ENCODE measurements around the gene IGSF22.

DNA sequence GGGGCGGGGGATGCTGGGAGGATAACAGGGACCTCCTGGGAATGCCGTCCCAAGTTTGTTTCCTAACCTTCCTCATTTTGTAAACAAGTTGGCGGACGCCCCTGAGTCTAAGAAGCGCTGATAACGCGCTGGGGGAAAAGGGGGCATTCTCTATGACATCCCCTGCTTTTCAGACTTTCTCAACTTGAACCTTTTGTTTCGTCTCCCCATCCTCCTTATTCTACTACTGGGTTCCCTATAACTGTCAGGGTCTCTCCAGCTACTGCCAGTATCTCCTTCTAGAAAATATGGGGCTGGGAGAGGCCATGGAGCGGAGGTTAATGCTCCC is 26.8 kb downstream of the IGSF22 start:
- TF ChIP-seq ZBTB33 (IDR thresholded peaks at IDR 0.05; ENCODE audit: extremely low read depth, insufficient replicate concordance, low read length) (no peak), ATF3 (IDR thresholded peaks at IDR 0.05) (no peak), CTCF (IDR thresholded peaks at IDR 0.05 in 2 of 3, conservative IDR thresholded peaks at IDR 0.05 in 1 of 3; ENCODE audit: borderline replicate concordance in 1 of 3, insufficient read depth in 1 of 3, low read depth in 2 of 3, low read length in 2 of 3) (no peak), JUND (IDR thresholded peaks at IDR 0.05) (no peak), POLR2A (IDR thresholded peaks at IDR 0.05; ENCODE audit: borderline replicate concordance, extremely low read depth, insufficient read depth, insufficient read length) (no peak), YY1 (IDR thresholded peaks at IDR 0.05; ENCODE audit: extremely low read depth, insufficient replicate concordance, low read depth, low read length) (no peak), SRF (IDR thresholded peaks at IDR 0.05; ENCODE audit: low read depth) (no peak)
- TF ChIP-seq, protein P1, sequence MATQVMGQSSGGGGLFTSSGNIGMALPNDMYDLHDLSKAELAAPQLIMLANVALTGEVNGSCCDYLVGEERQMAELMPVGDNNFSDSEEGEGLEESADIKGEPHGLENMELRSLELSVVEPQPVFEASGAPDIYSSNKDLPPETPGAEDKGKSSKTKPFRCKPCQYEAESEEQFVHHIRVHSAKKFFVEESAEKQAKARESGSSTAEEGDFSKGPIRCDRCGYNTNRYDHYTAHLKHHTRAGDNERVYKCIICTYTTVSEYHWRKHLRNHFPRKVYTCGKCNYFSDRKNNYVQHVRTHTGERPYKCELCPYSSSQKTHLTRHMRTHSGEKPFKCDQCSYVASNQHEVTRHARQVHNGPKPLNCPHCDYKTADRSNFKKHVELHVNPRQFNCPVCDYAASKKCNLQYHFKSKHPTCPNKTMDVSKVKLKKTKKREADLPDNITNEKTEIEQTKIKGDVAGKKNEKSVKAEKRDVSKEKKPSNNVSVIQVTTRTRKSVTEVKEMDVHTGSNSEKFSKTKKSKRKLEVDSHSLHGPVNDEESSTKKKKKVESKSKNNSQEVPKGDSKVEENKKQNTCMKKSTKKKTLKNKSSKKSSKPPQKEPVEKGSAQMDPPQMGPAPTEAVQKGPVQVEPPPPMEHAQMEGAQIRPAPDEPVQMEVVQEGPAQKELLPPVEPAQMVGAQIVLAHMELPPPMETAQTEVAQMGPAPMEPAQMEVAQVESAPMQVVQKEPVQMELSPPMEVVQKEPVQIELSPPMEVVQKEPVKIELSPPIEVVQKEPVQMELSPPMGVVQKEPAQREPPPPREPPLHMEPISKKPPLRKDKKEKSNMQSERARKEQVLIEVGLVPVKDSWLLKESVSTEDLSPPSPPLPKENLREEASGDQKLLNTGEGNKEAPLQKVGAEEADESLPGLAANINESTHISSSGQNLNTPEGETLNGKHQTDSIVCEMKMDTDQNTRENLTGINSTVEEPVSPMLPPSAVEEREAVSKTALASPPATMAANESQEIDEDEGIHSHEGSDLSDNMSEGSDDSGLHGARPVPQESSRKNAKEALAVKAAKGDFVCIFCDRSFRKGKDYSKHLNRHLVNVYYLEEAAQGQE (IDR thresholded peaks at IDR 0.05; ENCODE audit: low read depth) = no peak

All from HCT116 (cell line).